Neural cell (in vitro differentiated cells): Measurements from ENCODE around the gene CYP1A2. TPM values are rescaled to one million over a fixed set of nuclear protein-coding genes. Genes with fewer than 3 reads are reported as not detected.

Experiments
- H2AFZ ChIP-seq: fragments of 200-600, 300-800 bp; sonication (generic), shearing (Covaris generic); 2 replicates; pipeline ENCODE4 v1.6.0; 2014; ENCODE audit warnings: low read depth, mild to moderate bottlenecking, antibody characterized with exemption, low read length, moderate library complexity
- H3F3A ChIP-seq: fragments of 200-600 bp; shearing (Covaris generic); 2 replicates; pipeline ENCODE4 v1.6.1; 2016; ENCODE audit warnings: mild to moderate bottlenecking, moderate library complexity, mixed read lengths, antibody characterized with exemption, low read length; ENCODE audit not compliant: insufficient read depth, poor library complexity, severe bottlenecking
- H3K27ac ChIP-seq: fragments of 200-600, 300-800 bp; sonication (generic), shearing (Covaris generic); 2 replicates; pipeline ENCODE4 v1.5.1; 2014; ENCODE audit warnings: mild to moderate bottlenecking, low read length, moderate library complexity
- H3K27me3 ChIP-seq: fragments of 300-800, 200-600 bp; sonication (generic), shearing (Covaris generic); 2 replicates; pipeline ENCODE4 v1.6.0; 2014; ENCODE audit warnings: mild to moderate bottlenecking, low read depth, low read length, moderate library complexity; ENCODE audit not compliant: insufficient read depth
- H3K36me3 ChIP-seq: fragments of 300-800, 200-600 bp; sonication (generic), shearing (Covaris generic); 2 replicates; pipeline ENCODE4 v1.5.1; 2014; ENCODE audit warnings: mild to moderate bottlenecking, antibody characterized with exemption, low read length, moderate library complexity; ENCODE audit not compliant: insufficient read depth
- H3K4me2 ChIP-seq: fragments of 300-800, 200-600 bp; sonication (generic), shearing (Covaris generic); 2 replicates; pipeline ENCODE4 v1.6.0; 2014; ENCODE audit warnings: mild to moderate bottlenecking, low read length
- H3K4me3 ChIP-seq: fragments of 300-800, 200-600 bp; sonication (generic), shearing (Covaris generic); 2 replicates; pipeline ENCODE4 v1.5.1; 2014; ENCODE audit warnings: mild to moderate bottlenecking, low read length, moderate library complexity
- H3K79me2 ChIP-seq: fragments of 200-600 bp; shearing (Covaris generic); replicated peaks from 2 replicates; pipeline ENCODE4 v1.6.0; 2014; ENCODE audit warnings: mild to moderate bottlenecking, low read length, moderate library complexity; ENCODE audit not compliant: insufficient read depth
- H3K9ac ChIP-seq: fragments of 300-800, 200-600 bp; sonication (generic), shearing (Covaris generic); 2 replicates; pipeline ENCODE4 v1.6.1; 2016; ENCODE audit warnings: mild to moderate bottlenecking, low read length, mixed read lengths
- H3K9me2 ChIP-seq: fragments of 200-600 bp; shearing (Covaris generic); 2 replicates; pipeline ENCODE4 v1.6.1; 2016; ENCODE audit warnings: mild to moderate bottlenecking, low read length, mixed read lengths; ENCODE audit not compliant: insufficient read depth
- H3K9me3 ChIP-seq: fragments of 200-600, 300-800 bp; sonication (generic), shearing (Covaris generic); 2 replicates; pipeline ENCODE4 v1.6.1; 2016; ENCODE audit warnings: mild to moderate bottlenecking, mixed run types, low read length, moderate library complexity, mixed read lengths
- H4K20me1 ChIP-seq: fragments of 200-600 bp; shearing (Covaris generic); 2 replicates; pipeline ENCODE4 v1.6.1; 2016; ENCODE audit warnings: mild to moderate bottlenecking, mixed run types; ENCODE audit not compliant: insufficient read depth
- EP300 ChIP-seq: fragments of 450-650 bp; conservative IDR thresholded peaks from 2 replicates; pipeline ENCODE4 v1.6.1; 2014; ENCODE audit warnings: antibody characterized with exemption, mild to moderate bottlenecking, moderate library complexity; ENCODE audit not compliant: poor library complexity, severe bottlenecking
- EZH2 ChIP-seq: fragments of 200-600, 300-800 bp; shearing (Covaris generic), sonication (generic); IDR thresholded peaks from 2 replicates; pipeline ENCODE4 v1.6.1; 2014; ENCODE audit warnings: antibody characterized with exemption, low read length, borderline replicate concordance, mild to moderate bottlenecking; ENCODE audit not compliant: insufficient read depth, poor library complexity, severe bottlenecking
- MXI1 ChIP-seq: fragments of 450-650 bp; conservative IDR thresholded peaks from 2 replicates; pipeline ENCODE4 v1.6.1; 2014; ENCODE audit warnings: antibody characterized with exemption, mild to moderate bottlenecking; ENCODE audit not compliant: poor library complexity, severe bottlenecking
- POLR2AphosphoS5 ChIP-seq: IDR thresholded peaks from 2 replicates; pipeline ENCODE4 v1.6.1; 2012
- RAD21 ChIP-seq: fragments of 450-650 bp; conservative IDR thresholded peaks from 2 replicates; pipeline ENCODE4 v1.6.1; 2014; ENCODE audit warnings: antibody characterized with exemption, mild to moderate bottlenecking, moderate library complexity
- REST ChIP-seq: IDR thresholded peaks from 2 replicates; pipeline ENCODE4 v1.6.1; 2012; ENCODE audit warnings: borderline replicate concordance
- SMC3 ChIP-seq: fragments of 450-650 bp; conservative IDR thresholded peaks from 2 replicates; pipeline ENCODE4 v1.6.1; 2014; ENCODE audit warnings: antibody characterized with exemption, mild to moderate bottlenecking, moderate library complexity; ENCODE audit not compliant: poor library complexity
- TAF1 ChIP-seq: IDR thresholded peaks from 2 replicates; pipeline ENCODE4 v1.6.1; 2012; ENCODE audit warnings: low read depth
- polyA plus RNA-seq: library from polyadenylated mRNA; depleted of rRNA; stranded (reverse); fragments of >200 nt; gene quantifications from 2 replicates; pipeline ENCODE4 v1.2.3, GENCODE V29; 2014
- TF ChIP-seq, protein P1 (sequence below): fragments of 450-650 bp; IDR thresholded peaks from 2 replicates; pipeline ENCODE4 v1.5.1; 2014; ENCODE audit warnings: antibody characterized with exemption, mild to moderate bottlenecking, moderate library complexity; ENCODE audit not compliant: poor library complexity, severe bottlenecking

CYP1A2 gene
- polyA plus RNA-seq, 1 donor from 2014 or later, result not detected

- H3K27me3 ChIP-seq, result peaks cover 4% of the 10 kb centered on the region
- no peaks in the 10 kb centered on the region for H3K79me2 ChIP-seq
- no peak overlapping the region for H3K4me2 ChIP-seq
- H2AFZ ChIP-seq, result no peak overlapping the region
- H3F3A ChIP-seq, result no peaks in the 10 kb centered on the region
- no peak for TF ChIP-seq TAF1
- TF ChIP-seq EP300, result no peak
- TF ChIP-seq, protein P1, sequence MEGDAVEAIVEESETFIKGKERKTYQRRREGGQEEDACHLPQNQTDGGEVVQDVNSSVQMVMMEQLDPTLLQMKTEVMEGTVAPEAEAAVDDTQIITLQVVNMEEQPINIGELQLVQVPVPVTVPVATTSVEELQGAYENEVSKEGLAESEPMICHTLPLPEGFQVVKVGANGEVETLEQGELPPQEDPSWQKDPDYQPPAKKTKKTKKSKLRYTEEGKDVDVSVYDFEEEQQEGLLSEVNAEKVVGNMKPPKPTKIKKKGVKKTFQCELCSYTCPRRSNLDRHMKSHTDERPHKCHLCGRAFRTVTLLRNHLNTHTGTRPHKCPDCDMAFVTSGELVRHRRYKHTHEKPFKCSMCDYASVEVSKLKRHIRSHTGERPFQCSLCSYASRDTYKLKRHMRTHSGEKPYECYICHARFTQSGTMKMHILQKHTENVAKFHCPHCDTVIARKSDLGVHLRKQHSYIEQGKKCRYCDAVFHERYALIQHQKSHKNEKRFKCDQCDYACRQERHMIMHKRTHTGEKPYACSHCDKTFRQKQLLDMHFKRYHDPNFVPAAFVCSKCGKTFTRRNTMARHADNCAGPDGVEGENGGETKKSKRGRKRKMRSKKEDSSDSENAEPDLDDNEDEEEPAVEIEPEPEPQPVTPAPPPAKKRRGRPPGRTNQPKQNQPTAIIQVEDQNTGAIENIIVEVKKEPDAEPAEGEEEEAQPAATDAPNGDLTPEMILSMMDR, result no peak
- TF ChIP-seq RAD21, result no peak
- no peak for TF ChIP-seq EZH2
- TF ChIP-seq REST, result no peak
- no peak for TF ChIP-seq POLR2AphosphoS5
- TF ChIP-seq MXI1, result no peak
- TF ChIP-seq SMC3, result no peak
- no peaks in the 10 kb centered on the region for H3K9me2 ChIP-seq
- H3K36me3 ChIP-seq, result no peaks in the 10 kb centered on the region
- H3K9me3 ChIP-seq, result no peaks in the 10 kb centered on the region
- no peak overlapping the region for H3K9ac ChIP-seq
- no peak overlapping the region for H3K27ac ChIP-seq
- no peaks in the 10 kb centered on the region for H4K20me1 ChIP-seq
- no peak overlapping the region for H3K4me3 ChIP-seq
Observed at GRCh38 chr15:74749832-74750231, 1.2 kb downstream of the CYP1A2 start.

DNA sequence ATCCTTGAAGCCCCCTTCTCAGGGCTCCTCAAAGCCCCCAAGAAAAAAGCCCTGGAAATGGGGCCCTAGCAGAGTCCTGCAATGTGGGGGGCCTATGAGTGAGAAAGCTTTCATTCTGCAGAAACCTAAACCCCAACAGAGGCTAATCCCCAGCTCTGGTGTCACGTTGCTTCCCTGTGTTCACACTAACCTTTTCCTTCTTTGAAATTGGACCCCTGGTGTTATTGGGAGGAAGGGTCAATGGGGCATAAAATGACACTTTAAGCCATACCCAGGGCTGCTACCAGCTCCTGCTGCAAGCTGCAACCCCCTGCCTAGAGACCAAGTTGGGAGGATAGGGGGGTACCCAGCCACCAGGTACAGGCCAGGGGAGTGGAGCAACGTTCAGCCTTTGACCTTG lies 2.1 kb downstream of the CYP1A2 start:
- Histone ChIP-seq H3K4me2 (no peak overlapping the region), H3K79me2 (no peaks in the 10 kb centered on the region), H2AFZ (no peak overlapping the region), H3K27ac (no peak overlapping the region), H3K27me3 (peaks cover 4% of the 10 kb centered on the region), H3K36me3 (no peaks in the 10 kb centered on the region), H3F3A (no peaks in the 10 kb centered on the region), H3K9me2 (no peaks in the 10 kb centered on the region), H3K9me3 (no peaks in the 10 kb centered on the region), H3K4me3 (no peak overlapping the region), H4K20me1 (no peaks in the 10 kb centered on the region), H3K9ac (no peak overlapping the region)
- no peak for TF ChIP-seq TAF1
- no peak for TF ChIP-seq EP300
- TF ChIP-seq RAD21, result no peak
- TF ChIP-seq, protein P1, result no peak
- no peak for TF ChIP-seq MXI1
- TF ChIP-seq REST, result no peak
- no peak for TF ChIP-seq POLR2AphosphoS5
- no peak for TF ChIP-seq SMC3
- no peak for TF ChIP-seq EZH2
